ENCODE data around the gene VPS11.

- TF ChIP-seq EP300 (IDR thresholded peaks at IDR 0.05) (no peak), POLR2AphosphoS5 (IDR thresholded peaks at IDR 0.05) (no peak)
These were observed 58.2 kb downstream of the VPS11 start for GRCh38 chr11:119125821-119126220.
